HepG2 (cell line): ENCODE results near the gene ARMC5. TPM values are rescaled to one million over a fixed set of nuclear protein-coding genes. Genes with fewer than 3 reads are reported as not detected.

Experiments used
- ATAC-seq: fragments of 200-7000 bp; cut with Tn5 transposase; 3 replicates; pipeline ENCODE4 v1.9.1; 2020; ENCODE audit warnings: mild to moderate bottlenecking, moderate library complexity
- BruUV-seq: library from RNA; stranded (reverse); fragments of 400-500 nt; replicated peaks from 2 replicates; lab custom pipeline; 2021; lab: Mats Ljungman, UMichigan
- CTCF ChIA-PET: fragments of 300-600 bp; formaldehyde crosslinking; extraction: SDS; loops from one replicate; lab custom pipeline; 2021; ENCODE audit warnings: low total read pairs, inconsistent platforms, low intra/inter-chr PET ratio; lab: Yijun Ruan, JAX
- POLR2A ChIA-PET: fragments of 350-600 bp; sonication (Branson Sonifier 250); formaldehyde crosslinking; loops from one replicate; lab custom pipeline; 2020; ENCODE audit warnings: antibody characterized with exemption, inconsistent platforms; lab: Yijun Ruan, JAX
- DNase-seq: peaks from one replicate; pipeline ENCODE4 v3.0.0-alpha.2; 2015; ENCODE audit warnings: low spot score
- FAIRE-seq: peaks from 3 replicates; lab custom pipeline; 2011; peaks lifted over from hg19 to GRCh38; lab: Jason Lieb, UNC
- H2AFZ ChIP-seq: one replicate; pipeline ENCODE4 v1.6.1; 2011; ENCODE audit warnings: low read length, inconsistent platforms
- H3K27ac ChIP-seq: fragments of 300-600 bp; 3 replicates; pipeline ENCODE4 v1.8.0; 2011; ENCODE audit warnings: mixed run types, mild to moderate bottlenecking, mixed read lengths, low read length, inconsistent platforms; ENCODE audit not compliant: insufficient read depth; ENCODE audit errors: extremely low read length
- H3K27me3 ChIP-seq, 2 experiments: fragments of 200-600 bp in 1 of 2; 2 replicates in 1 of 2; 3 replicates in 1 of 2; pipeline versions ENCODE4 v1.6.0 to v1.8.0; 2011; ENCODE audit warnings: low read length in 2 of 2, mild to moderate bottlenecking in 2 of 2, moderate library complexity in 2 of 2, inconsistent platforms in 1 of 2; ENCODE audit not compliant: insufficient read depth in 2 of 2, control insufficient read depth in 1 of 2
- H3K36me3 ChIP-seq, 2 experiments: fragments of 200-600 bp in 1 of 2; replicated peaks in 1 of 2; 2 replicates in 1 of 2; 3 replicates in 1 of 2; pipeline versions ENCODE4 v1.5.1 to v1.8.0; 2011; ENCODE audit warnings: low read length in 2 of 2, inconsistent platforms in 1 of 2; ENCODE audit not compliant: insufficient read depth in 2 of 2, control insufficient read depth in 1 of 2
- H3K4me1 ChIP-seq: 2 replicates; pipeline ENCODE4 v1.5.1; 2012; ENCODE audit warnings: low read length, inconsistent platforms; ENCODE audit not compliant: insufficient read depth
- H3K4me2 ChIP-seq: 2 replicates; pipeline ENCODE4 v1.6.0; 2011; ENCODE audit warnings: low read depth, low read length, inconsistent platforms
- H3K4me3 ChIP-seq, 3 experiments: fragments of 200-600 bp in 1 of 3; sonication (generic), shearing (Covaris generic) in 1 of 3; replicated peaks in 1 of 3; 2 replicates each; pipeline ENCODE4 v1.5.1; 2011 to 2016; ENCODE audit warnings: low read length in 3 of 3, inconsistent platforms in 2 of 3, low read depth in 2 of 3, mild to moderate bottlenecking in 2 of 3, control low read depth in 1 of 3, mixed read lengths in 1 of 3; ENCODE audit not compliant: insufficient read depth in 1 of 3
- H3K79me2 ChIP-seq: one replicate; pipeline ENCODE4 v1.6.1; 2011; ENCODE audit warnings: low read length, inconsistent platforms; ENCODE audit not compliant: insufficient read depth
- H3K9ac ChIP-seq: 2 replicates; pipeline ENCODE4 v1.6.0; 2011; ENCODE audit warnings: mild to moderate bottlenecking, low read depth, low read length, inconsistent platforms; ENCODE audit not compliant: insufficient read depth
- H3K9me3 ChIP-seq: 2 replicates; pipeline ENCODE4 v1.5.1; 2012; ENCODE audit warnings: mild to moderate bottlenecking, low read length
- H4K20me1 ChIP-seq: 2 replicates; pipeline ENCODE4 v1.6.0; 2011; ENCODE audit warnings: inconsistent platforms, mild to moderate bottlenecking, low read length, moderate library complexity; ENCODE audit not compliant: insufficient read depth
- CHCHD3 ChIP-seq: sonication (generic); formaldehyde crosslinking; IDR thresholded peaks from 2 replicates; pipeline ENCODE4 v1.8.0; 2022; ENCODE audit warnings: mild to moderate bottlenecking, missing genetic modification reagents, moderate library complexity
- ELF4 ChIP-seq: sonication (generic); formaldehyde crosslinking; IDR thresholded peaks from 2 replicates; pipeline ENCODE4 v1.5.0; 2020; ENCODE audit warnings: missing genetic modification reagents, mild to moderate bottlenecking, moderate library complexity, borderline replicate concordance
- FOXJ3 ChIP-seq: sonication (generic); formaldehyde crosslinking; IDR thresholded peaks from 2 replicates; pipeline ENCODE4 v1.4.0; 2020; ENCODE audit warnings: missing genetic modification reagents, mild to moderate bottlenecking, borderline replicate concordance
- HDAC2 ChIP-seq: sonication (generic); formaldehyde crosslinking; IDR thresholded peaks from 2 replicates; pipeline ENCODE4 v1.4.0; 2020; ENCODE audit warnings: missing genetic modification reagents
- IRF2 ChIP-seq: IDR thresholded peaks from 2 replicates; pipeline ENCODE4 v1.6.1; 2018; ENCODE audit warnings: missing genetic modification reagents, missing compliant biosample characterization
- KAT7 ChIP-seq: IDR thresholded peaks from 2 replicates; pipeline ENCODE4 v1.6.1; 2018; ENCODE audit warnings: borderline replicate concordance, missing compliant biosample characterization
- KDM1A ChIP-seq: IDR thresholded peaks from 2 replicates; pipeline ENCODE4 v1.6.1; 2016; ENCODE audit warnings: missing compliant biosample characterization
- RBM22 ChIP-seq: fragments of 200-400 bp; formaldehyde crosslinking; optimal IDR thresholded peaks from 2 replicates; pipeline ENCODE3; 2017; ENCODE audit warnings: mild to moderate bottlenecking, low read length, moderate library complexity
- TRIM22 ChIP-seq: fragments of 450-650 bp; IDR thresholded peaks from 2 replicates; pipeline ENCODE4 v1.6.1; 2017
- ZGPAT ChIP-seq: IDR thresholded peaks from 2 replicates; pipeline ENCODE4 v1.6.1; 2016; ENCODE audit warnings: mild to moderate bottlenecking
- ZMAT3 ChIP-seq: sonication (generic); formaldehyde crosslinking; conservative IDR thresholded peaks from 2 replicates; pipeline ENCODE4 v1.7.0; 2021; ENCODE audit warnings: missing genetic modification reagents
- ZNF501 ChIP-seq: sonication (generic); formaldehyde crosslinking; IDR thresholded peaks from 2 replicates; pipeline ENCODE4 v1.5.1; 2020; ENCODE audit warnings: mild to moderate bottlenecking, moderate library complexity, missing genetic modification reagents
- ZNF614 ChIP-seq: IDR thresholded peaks from 2 replicates; pipeline ENCODE4 v1.6.1; 2018; ENCODE audit warnings: missing biosample characterization, missing genetic modification reagents, inconsistent platforms, borderline replicate concordance
- ZNF709 ChIP-seq: sonication (generic); formaldehyde crosslinking; IDR thresholded peaks from 2 replicates; pipeline ENCODE4 v1.5.0; 2020; ENCODE audit warnings: mild to moderate bottlenecking, missing genetic modification reagents
- ZNF747 ChIP-seq: sonication (generic); formaldehyde crosslinking; IDR thresholded peaks from 2 replicates; pipeline ENCODE4 v1.8.1; 2023; ENCODE audit warnings: missing genetic modification reagents, mild to moderate bottlenecking, borderline replicate concordance
- ZNF772 ChIP-seq: sonication (generic); formaldehyde crosslinking; IDR thresholded peaks from 2 replicates; pipeline ENCODE4 v1.5.0; 2020; ENCODE audit warnings: mild to moderate bottlenecking, missing genetic modification reagents
- ZSCAN25 ChIP-seq: sonication (generic); formaldehyde crosslinking; IDR thresholded peaks from 2 replicates; pipeline ENCODE4 v1.8.0; 2022; ENCODE audit warnings: mild to moderate bottlenecking, missing genetic modification reagents
- ZSCAN5A ChIP-seq: sonication (generic); formaldehyde crosslinking; IDR thresholded peaks from 2 replicates; pipeline ENCODE4 v1.8.0; 2022; ENCODE audit warnings: mild to moderate bottlenecking, missing genetic modification reagents, borderline replicate concordance
- WGBS: methylation state at CpG from one replicate; pipeline ENCODE4 v1.1.6; 2017; ENCODE audit warnings: low lambda C conversion rate; 5-methylcytosine and 5-hydroxymethylcytosine counted together
- in situ Hi-C: cut with HindIII; loops from 2 replicates; pipeline ENCODE4 v1.10.0; 2017; ENCODE audit warnings: low pct_unique_long_range_greater_than_20kb; ENCODE audit not compliant: extremely low pct_ligation_motif_present
- intact Hi-C: fragments of 100-400 bp; cut with micrococcal nuclease; formaldehyde crosslinking; loops from one replicate; pipeline ENCODE4 v1.10.0; 2022; ENCODE audit not compliant: unreplicated experiment
- polyA plus RNA-seq, 8 experiments: library from polyadenylated mRNA; depleted of rRNA in 3 of 8; stranded (reverse) in 7 of 8; unstranded in 1 of 8; fragments of >200 nt; fragmentation: Illumina TruSeq in 4 of 8; extraction: Trizol in 4 of 8; gene quantifications; 2 replicates each; pipeline versions ENCODE4 v1.2.1 to v1.2.3, GENCODE V29; 2011 to 2016; ENCODE audit warnings: low read depth in 4 of 8, missing spikeins in 1 of 8, mixed read lengths in 1 of 8; ENCODE audit not compliant: insufficient read depth in 1 of 8
- total RNA-seq, 5 experiments: library from RNA; depleted of rRNA; stranded (reverse); fragments of >200 nt; fragmentation: Illumina TruSeq; extraction: Trizol; gene quantifications; 2 replicates each; pipeline ENCODE4 v1.2.3, GENCODE V29; 2016; ENCODE audit warnings: low read depth in 1 of 5

ARMC5 gene
- total and polyA plus RNA-seq, 2 of the 13 experiments (the other 11 are each of a cell fraction or from before 2014, with no cell fraction given) = 10.8 to 22.3 TPM

GRCh38 chr16:31475946-31476302 is 16.6 kb downstream of the ARMC5 start (continued):
- TF ChIP-seq FOXJ3 (CRISPR knock-in tag) (no peak), RBM22 (no peak)
- TF ChIP-seq, all 625 proteins: peak for 3

- intact Hi-C loops = loop anchor here (1.0 to 5.0 kb wide), 3 partner anchors 17 to 221 kb away; partner anchors contain the start of genes ARMC5 and RUSF1
- Histone ChIP-seq H3K36me3 (no peaks in the 10 kb centered on the region), H3K4me1 (peaks cover 77% of the 10 kb centered on the region), H3K9ac (peak overlapping the region; percentile 74), H3K4me2 (peak overlapping the region; percentile 100), H3K9me3 (no peaks in the 10 kb centered on the region), H3K4me3 (peak overlapping the region; percentile 71 to 94 (median 92)), H2AFZ (no peak overlapping the region), H4K20me1 (no peaks in the 10 kb centered on the region), H3K79me2 (no peaks in the 10 kb centered on the region), H3K27ac (peak overlapping the region; percentile 80), H3K27me3 (peaks cover 0 to 16% of the 10 kb centered on the region in 2 experiments; a peak in 3 of 5 replicates)
- ATAC-seq = peak; percentile 63
- WGBS = 31% methylated on average over 47 of the region's 68 CpGs
- in situ Hi-C loops = no loop called here
- FAIRE-seq = no peak
- ChIA-PET CTCF (no interaction called here), POLR2A (interaction anchor here (0.9 to 5.0 kb wide), 14 partner anchors 8 to 397 kb away, joined by 4 to 110 read pairs (median 7); partner anchors contain the start of genes ARMC5, FUS, RUSF1 and ZNF267)
- BruUV-seq = no TSS peak
- peak; percentile 63 for DNase-seq
- TF ChIP-seq HDAC2 (CRISPR knock-in tag) = no peak
- no peak for TF ChIP-seq KAT7 (CRISPR knock-in tag)
- no peak for TF ChIP-seq TRIM22
- TF ChIP-seq ZNF772 = 0 out of 2 replicates have a peak, but pooled peaks have one; percentile 46
- TF ChIP-seq ZMAT3 (CRISPR knock-in tag) = no peak; the same call in 1 of the 2 replicates
- TF ChIP-seq ZNF709 = no peak
- TF ChIP-seq ZGPAT (CRISPR knock-in tag) = no peak
- TF ChIP-seq ZSCAN5A (CRISPR knock-in tag) = no peak
- no peak for TF ChIP-seq ZNF614 (CRISPR knock-in tag)
- no peak for TF ChIP-seq ELF4
- 0 out of 2 replicates have a peak, but pooled peaks have one; percentile 9 for TF ChIP-seq CHCHD3 (CRISPR knock-in tag)
- TF ChIP-seq ZSCAN25 = no peak
- no peak for TF ChIP-seq KDM1A
- TF ChIP-seq IRF2 (CRISPR knock-in tag) = no peak
- peak; percentile 79 for TF ChIP-seq ZNF747
- TF ChIP-seq ZNF501 (CRISPR knock-in tag) = peak; percentile 32; the same call in 1 of the 2 replicates
These were observed 17.3 kb downstream of the ARMC5 start for GRCh38 chr16:31476303-31477219.
